OCI-LY7 (cell line): ENCODE results near the gene PARP3. TPM values are rescaled to one million over a fixed set of nuclear protein-coding genes. Genes with fewer than 3 reads are reported as not detected.

Experiments
- BruUV-seq: library from RNA; stranded (reverse); fragments of 400-500 nt; replicated peaks from 2 replicates; lab custom pipeline; 2021; lab: Mats Ljungman, UMichigan
- CTCF ChIA-PET: fragments of 300-600 bp; sonication (Branson Sonifier 250); formaldehyde crosslinking; loops from one replicate; lab custom pipeline; 2022; ENCODE audit warnings: antibody characterized with exemption; ENCODE audit not compliant: unreplicated experiment; lab: Charles Lee
- POLR2A ChIA-PET: fragments of 300-600 bp; sonication (Branson Sonifier 250); formaldehyde crosslinking; loops from one replicate; lab custom pipeline; 2022; ENCODE audit warnings: antibody characterized with exemption; lab: Charles Lee
- DNase-seq: peaks from one replicate; pipeline ENCODE4 v3.0.0-alpha.2; 2015; ENCODE audit warnings: low spot score
- H2AFZ ChIP-seq: fragments of 200-600 bp; sonication (generic), shearing (Covaris generic); 2 replicates; pipeline ENCODE4 v1.6.1; 2014; ENCODE audit warnings: mild to moderate bottlenecking, antibody characterized with exemption, low read length, moderate library complexity
- H3K27ac ChIP-seq: fragments of 200-600 bp; sonication (generic); 2 replicates; pipeline ENCODE4 v1.5.1; 2014; ENCODE audit warnings: mixed run types, low read depth, mild to moderate bottlenecking, moderate library complexity, low read length, inconsistent platforms; ENCODE audit not compliant: poor library complexity, severe bottlenecking
- H3K36me3 ChIP-seq: fragments of 200-600 bp; sonication (generic); 2 replicates; pipeline ENCODE4 v1.6.1; 2014; ENCODE audit warnings: mild to moderate bottlenecking, antibody characterized with exemption, low read length, moderate library complexity, mixed read lengths; ENCODE audit not compliant: insufficient read depth
- H3K4me1 ChIP-seq: fragments of 200-600 bp; sonication (generic); 2 replicates; pipeline ENCODE4 v1.5.1; 2014; ENCODE audit warnings: mild to moderate bottlenecking, low read length; ENCODE audit not compliant: insufficient read depth, poor library complexity, severe bottlenecking
- H3K4me2 ChIP-seq: fragments of 200-600 bp; sonication (generic); 2 replicates; pipeline ENCODE4 v1.6.1; 2014; ENCODE audit warnings: mild to moderate bottlenecking, low read length
- H3K4me3 ChIP-seq: fragments of 200-600 bp; sonication (generic); 2 replicates; pipeline ENCODE4 v1.5.1; 2014; ENCODE audit warnings: mild to moderate bottlenecking, low read depth, low read length; ENCODE audit not compliant: poor library complexity, severe bottlenecking
- H3K79me2 ChIP-seq: fragments of 200-600 bp; sonication (generic); 2 replicates; pipeline ENCODE4 v1.6.1; 2016; ENCODE audit warnings: low read depth, mild to moderate bottlenecking, low read length, moderate library complexity, mixed read lengths; ENCODE audit not compliant: insufficient read depth
- H3K9me2 ChIP-seq: fragments of 200-600 bp; sonication (generic); 2 replicates; pipeline ENCODE4 v1.6.1; 2016; ENCODE audit warnings: mild to moderate bottlenecking, low read length, mixed read lengths; ENCODE audit not compliant: insufficient read depth
- H3K9me3 ChIP-seq: fragments of 200-600 bp; sonication (generic); 2 replicates; pipeline ENCODE4 v1.6.1; 2014; ENCODE audit warnings: mild to moderate bottlenecking, mixed run types, low read length, mixed read lengths
- H4K20me1 ChIP-seq: fragments of 200-600 bp; sonication (generic); 2 replicates; pipeline ENCODE4 v1.6.1; 2014; ENCODE audit warnings: mild to moderate bottlenecking, antibody characterized with exemption, low read length, moderate library complexity, mixed read lengths; ENCODE audit not compliant: insufficient read depth
- EZH2phosphoT487 ChIP-seq: fragments of 200-600 bp; sonication (generic); IDR thresholded peaks from 2 replicates; pipeline ENCODE4 v1.6.1; 2018; ENCODE audit warnings: low read depth, borderline replicate concordance, mild to moderate bottlenecking, mixed run types, antibody characterized with exemption, low read length, moderate library complexity, mixed read lengths
- intact Hi-C: fragments of 100-400 bp; cut with micrococcal nuclease; formaldehyde crosslinking; loops from one replicate; pipeline ENCODE4 v1.10.0; 2022; ENCODE audit not compliant: unreplicated experiment
- total RNA-seq, 2 experiments: library from RNA; depleted of rRNA in 1 of 2; stranded (reverse); fragments of >200 nt in 1 of 2; shearing (Covaris generic) in 1 of 2; gene quantifications; 2 replicates each; pipeline ENCODE4 v1.2.3, GENCODE V29; 2014 to 2022
- TF ChIP-seq, protein P1 (sequence below): fragments of 200-600 bp; sonication (generic); conservative IDR thresholded peaks from 2 replicates; pipeline ENCODE4 v1.5.1; 2014; ENCODE audit warnings: mild to moderate bottlenecking, antibody characterized with exemption, low read length, moderate library complexity, mixed read lengths

Gene PARP3
- total RNA-seq, 2 experiments from 2014 or later, result 11.9 to 12.0 TPM

DNA sequence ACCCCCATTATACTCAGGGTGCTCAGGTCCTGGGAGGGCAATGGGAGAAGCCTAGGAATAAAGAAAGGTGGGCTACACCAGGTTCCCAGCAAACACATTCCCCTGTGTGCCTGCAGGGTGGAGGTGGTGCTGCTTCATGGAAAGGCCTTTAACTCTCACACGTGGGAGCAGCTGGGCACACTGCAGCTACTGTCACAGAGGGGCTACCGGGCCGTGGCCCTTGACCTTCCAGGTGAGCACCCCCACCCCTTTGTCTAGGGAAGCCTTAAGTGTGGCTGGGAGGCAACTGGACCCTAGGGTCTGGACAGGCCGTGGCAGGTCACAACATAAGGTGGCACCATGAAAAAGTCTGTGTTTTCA lies 36.0 kb downstream of the PARP3 start:
- Histone ChIP-seq H3K27ac (no peak overlapping the region), H3K36me3 (no peaks in the 10 kb centered on the region), H3K79me2 (no peaks in the 10 kb centered on the region), H3K4me3 (no peak overlapping the region), H3K4me2 (no peak overlapping the region), H4K20me1 (no peaks in the 10 kb centered on the region), H3K9me3 (no peaks in the 10 kb centered on the region), H3K4me1 (peaks cover 37% of the 10 kb centered on the region), H3K9me2 (no peaks in the 10 kb centered on the region), H2AFZ (no peak overlapping the region)
- TF ChIP-seq, protein P1, sequence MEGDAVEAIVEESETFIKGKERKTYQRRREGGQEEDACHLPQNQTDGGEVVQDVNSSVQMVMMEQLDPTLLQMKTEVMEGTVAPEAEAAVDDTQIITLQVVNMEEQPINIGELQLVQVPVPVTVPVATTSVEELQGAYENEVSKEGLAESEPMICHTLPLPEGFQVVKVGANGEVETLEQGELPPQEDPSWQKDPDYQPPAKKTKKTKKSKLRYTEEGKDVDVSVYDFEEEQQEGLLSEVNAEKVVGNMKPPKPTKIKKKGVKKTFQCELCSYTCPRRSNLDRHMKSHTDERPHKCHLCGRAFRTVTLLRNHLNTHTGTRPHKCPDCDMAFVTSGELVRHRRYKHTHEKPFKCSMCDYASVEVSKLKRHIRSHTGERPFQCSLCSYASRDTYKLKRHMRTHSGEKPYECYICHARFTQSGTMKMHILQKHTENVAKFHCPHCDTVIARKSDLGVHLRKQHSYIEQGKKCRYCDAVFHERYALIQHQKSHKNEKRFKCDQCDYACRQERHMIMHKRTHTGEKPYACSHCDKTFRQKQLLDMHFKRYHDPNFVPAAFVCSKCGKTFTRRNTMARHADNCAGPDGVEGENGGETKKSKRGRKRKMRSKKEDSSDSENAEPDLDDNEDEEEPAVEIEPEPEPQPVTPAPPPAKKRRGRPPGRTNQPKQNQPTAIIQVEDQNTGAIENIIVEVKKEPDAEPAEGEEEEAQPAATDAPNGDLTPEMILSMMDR, result no peak
- TF ChIP-seq EZH2phosphoT487, result no peak
- BruUV-seq, result no TSS peak
- intact Hi-C loops, result no loop called here
- DNase-seq, result no peak
- POLR2A ChIA-PET, result interaction anchor here (1.0 kb wide), 1 partner anchor 15 kb away, joined by 3 read pairs; no protein-coding TSS in a partner anchor
- CTCF ChIA-PET, result no interaction called here

DNA sequence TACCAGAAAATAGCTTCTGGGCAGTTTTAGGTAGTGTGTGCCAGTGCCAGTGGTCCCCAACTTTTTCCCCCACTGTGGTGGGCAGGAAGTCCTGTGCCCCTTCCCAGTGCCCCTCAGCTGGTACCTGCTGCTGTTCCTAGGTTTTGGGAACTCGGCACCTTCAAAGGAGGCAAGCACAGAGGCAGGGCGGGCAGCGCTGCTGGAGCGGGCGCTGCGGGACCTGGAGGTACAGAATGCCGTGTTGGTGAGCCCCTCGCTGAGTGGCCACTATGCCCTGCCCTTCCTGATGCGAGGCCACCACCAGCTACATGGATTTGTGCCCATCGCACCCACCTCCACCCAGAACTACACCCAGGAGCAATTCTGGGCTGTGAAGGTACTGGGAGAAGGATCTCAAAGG lies 38.1 kb downstream of the PARP3 start:
- Histone ChIP-seq H3K27ac (no peak overlapping the region), H2AFZ (no peak overlapping the region), H4K20me1 (no peaks in the 10 kb centered on the region), H3K9me2 (no peaks in the 10 kb centered on the region), H3K79me2 (no peaks in the 10 kb centered on the region), H3K4me3 (no peak overlapping the region), H3K4me1 (peaks cover 26% of the 10 kb centered on the region), H3K36me3 (no peaks in the 10 kb centered on the region), H3K4me2 (no peak overlapping the region), H3K9me3 (no peaks in the 10 kb centered on the region)
- no TSS peak for BruUV-seq
- ChIA-PET CTCF (no interaction called here), POLR2A (no interaction called here)
- TF ChIP-seq EZH2phosphoT487, result no peak
- TF ChIP-seq, protein P1, result no peak
- intact Hi-C loops, result no loop called here
- no peak for DNase-seq

DNA sequence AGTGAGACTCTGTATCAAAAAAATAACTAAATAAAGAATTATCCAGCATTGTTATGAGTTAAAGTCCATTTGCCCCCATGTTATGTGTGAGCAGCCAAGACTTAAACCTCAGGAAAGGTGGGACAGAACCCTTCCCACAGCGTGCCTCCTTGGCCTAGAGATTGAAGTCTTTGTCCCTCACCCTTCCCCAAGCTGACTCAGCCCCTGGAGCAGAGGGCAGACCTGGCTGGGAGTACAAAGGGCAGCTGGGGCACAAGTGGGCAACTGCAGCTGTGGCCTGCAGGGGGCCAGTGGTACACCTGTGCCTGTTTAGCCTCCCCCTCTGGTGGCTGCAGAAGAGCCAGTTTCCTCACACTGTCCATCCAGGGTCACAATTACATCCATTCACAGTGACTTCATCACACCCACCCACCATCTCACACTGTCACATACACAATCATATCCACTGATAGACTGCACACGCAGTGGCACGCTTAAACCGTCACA lies 40.2 kb downstream of the PARP3 start:
- intact Hi-C loops, result no loop called here
- no peaks in the 10 kb centered on the region for H4K20me1 ChIP-seq
- POLR2A ChIA-PET, result no interaction called here
- H3K79me2 ChIP-seq, result no peaks in the 10 kb centered on the region
- DNase-seq, result peak; percentile 39
- no peak overlapping the region for H3K27ac ChIP-seq
- no peaks in the 10 kb centered on the region for H3K9me3 ChIP-seq
- no peaks in the 10 kb centered on the region for H3K36me3 ChIP-seq
- CTCF ChIA-PET, result interaction anchor here (1.0 kb wide), 1 partner anchor 14 kb away, joined by 4 read pairs; no protein-coding TSS in a partner anchor
- peaks cover 11% of the 10 kb centered on the region for H3K4me1 ChIP-seq
- peak overlapping the region; percentile 57; the same call in 1 of the 2 replicates for H3K4me2 ChIP-seq
- no peaks in the 10 kb centered on the region for H3K9me2 ChIP-seq
- peak overlapping the region; percentile 48 for H3K4me3 ChIP-seq
- TF ChIP-seq, protein P1, result peak; percentile 67
- TF ChIP-seq EZH2phosphoT487, result no peak
- H2AFZ ChIP-seq, result 0 out of 2 replicates have a peak overlapping the region, but pooled peaks have one; percentile 28
- no TSS peak for BruUV-seq
